Measurements from ENCODE around the gene CLDN14. TPM values are rescaled to one million over a fixed set of nuclear protein-coding genes. Genes with fewer than 3 reads are reported as not detected.

CLDN14 gene
- total and polyA plus RNA-seq, 2 experiments from 2014 or later, result 0.53 to 2.2 TPM

- TF ChIP-seq EZH2 (IDR thresholded peaks at IDR 0.05; ENCODE audit: borderline replicate concordance), result no peak
- TF ChIP-seq EZH2phosphoT487 (IDR thresholded peaks at IDR 0.05; ENCODE audit: low read depth, severe bottlenecking, unreplicated experiment), result no peak
- TF ChIP-seq CTCF (IDR thresholded peaks at IDR 0.05; ENCODE audit: poor library complexity), result no peak
- 100% methylated on average over 1 of the region's 1 CpG for WGBS (ENCODE audit: low lambda C conversion rate, missing lambda C conversion rate)
- no peaks in the 10 kb centered on the region for H3K9me2 ChIP-seq (replicated peaks; ENCODE audit: insufficient read depth)
- H4K20me1 ChIP-seq (ENCODE audit: insufficient read depth, poor library complexity, severe bottlenecking), result no peaks in the 10 kb centered on the region
- no peak overlapping the region for H2AFZ ChIP-seq
- no peak overlapping the region for H3K27ac ChIP-seq
- H3K4me2 ChIP-seq, result no peak overlapping the region
- no peaks in the 10 kb centered on the region for H3K4me1 ChIP-seq (ENCODE audit: insufficient read depth)
- DNase-seq (ENCODE audit: low spot score), result no peak
- H3K79me2 ChIP-seq, result no peaks in the 10 kb centered on the region
- no peak overlapping the region for H3K4me3 ChIP-seq
- H3K36me3 ChIP-seq (replicated peaks; ENCODE audit: insufficient read depth, low read depth), result no peaks in the 10 kb centered on the region
- no peaks in the 10 kb centered on the region for H3K27me3 ChIP-seq
- no peaks in the 10 kb centered on the region for H3K9me3 ChIP-seq (ENCODE audit: low read depth)
Measured at GRCh38 chr21:36473203-36473602, 6.7 kb downstream of the CLDN14 start.

GRCh38 chr21:36472377-36472776 lies 7.5 kb downstream of the CLDN14 start:
- no peaks in the 10 kb centered on the region for H3K36me3 ChIP-seq (replicated peaks; ENCODE audit: insufficient read depth, low read depth)
- no peak overlapping the region for H3K4me2 ChIP-seq
- no peaks in the 10 kb centered on the region for H3K9me2 ChIP-seq (replicated peaks; ENCODE audit: insufficient read depth)
- H3K27ac ChIP-seq, result peak overlapping the region; percentile 77
- no peaks in the 10 kb centered on the region for H3K79me2 ChIP-seq
- 94% methylated on average over 2 of the region's 2 CpGs for WGBS (ENCODE audit: low lambda C conversion rate, missing lambda C conversion rate)
- H2AFZ ChIP-seq, result no peak overlapping the region
- no peak for DNase-seq (ENCODE audit: low spot score)
- no peaks in the 10 kb centered on the region for H3K4me1 ChIP-seq (ENCODE audit: insufficient read depth)
- no peaks in the 10 kb centered on the region for H3K9me3 ChIP-seq (ENCODE audit: low read depth)
- H3K4me3 ChIP-seq, result no peak overlapping the region
- no peaks in the 10 kb centered on the region for H3K27me3 ChIP-seq
- no peak for TF ChIP-seq CTCF (IDR thresholded peaks at IDR 0.05; ENCODE audit: poor library complexity)
- TF ChIP-seq EZH2phosphoT487 (IDR thresholded peaks at IDR 0.05; ENCODE audit: low read depth, severe bottlenecking, unreplicated experiment), result no peak
- TF ChIP-seq EZH2 (IDR thresholded peaks at IDR 0.05; ENCODE audit: borderline replicate concordance), result no peak
- H4K20me1 ChIP-seq (ENCODE audit: insufficient read depth, poor library complexity, severe bottlenecking), result no peaks in the 10 kb centered on the region

GRCh38 chr21:36471254-36471723 lies 8.6 kb downstream of the CLDN14 start:
- peak overlapping the region; percentile 77 for H3K27ac ChIP-seq
- no peaks in the 10 kb centered on the region for H3K79me2 ChIP-seq
- no peak for TF ChIP-seq EZH2phosphoT487 (IDR thresholded peaks at IDR 0.05; ENCODE audit: low read depth, severe bottlenecking, unreplicated experiment)
- TF ChIP-seq EZH2 (IDR thresholded peaks at IDR 0.05; ENCODE audit: borderline replicate concordance), result no peak
- TF ChIP-seq CTCF (IDR thresholded peaks at IDR 0.05; ENCODE audit: poor library complexity), result no peak

More at GRCh38 chr21:36471254-36471723, 8.6 kb downstream of the CLDN14 start:
- 67% methylated on average over 1 of the region's 1 CpG for WGBS (ENCODE audit: low lambda C conversion rate, missing lambda C conversion rate)
- H3K36me3 ChIP-seq (replicated peaks; ENCODE audit: insufficient read depth, low read depth), result no peaks in the 10 kb centered on the region
- H3K9me3 ChIP-seq (ENCODE audit: low read depth), result no peaks in the 10 kb centered on the region
- peak; percentile 47 for DNase-seq (ENCODE audit: low spot score)
- no peaks in the 10 kb centered on the region for H3K9me2 ChIP-seq (replicated peaks; ENCODE audit: insufficient read depth)
- peak overlapping the region; percentile 13 for H3K4me2 ChIP-seq
- H2AFZ ChIP-seq, result no peak overlapping the region
- H3K27me3 ChIP-seq, result no peaks in the 10 kb centered on the region
- no peak overlapping the region for H3K4me3 ChIP-seq
- no peaks in the 10 kb centered on the region for H3K4me1 ChIP-seq (ENCODE audit: insufficient read depth)
- H4K20me1 ChIP-seq (ENCODE audit: insufficient read depth, poor library complexity, severe bottlenecking), result no peaks in the 10 kb centered on the region
